GM21529 (cell line): ENCODE results near the gene RAB15.

Experiments
- ATAC-seq: cut with Tn5 transposase; IDR thresholded peaks from one replicate; pipeline ENCODE4 v1.9.1; 2021; ENCODE audit not compliant: unreplicated experiment

RAB15 gene

DNA sequence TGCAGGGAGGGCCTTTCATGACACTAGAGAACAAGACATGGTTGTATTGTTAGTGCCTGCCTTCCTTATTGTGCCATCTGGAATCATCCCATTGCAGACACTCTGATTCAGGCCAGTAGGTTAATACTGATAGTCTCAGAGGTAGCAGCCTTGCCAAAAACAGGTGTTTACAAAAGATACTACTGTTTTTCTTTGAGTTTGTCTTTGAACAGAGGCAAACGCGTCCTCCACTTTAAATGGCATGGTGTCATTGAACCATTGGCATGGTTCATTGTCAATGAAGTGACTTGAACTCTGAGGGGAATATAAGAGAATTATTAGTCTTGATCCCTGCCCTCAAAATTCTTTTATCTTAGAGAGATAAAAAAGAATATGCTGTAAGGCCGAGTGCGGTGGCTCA, 18.8 kb upstream of the RAB15 start:
- no peak for ATAC-seq

DNA sequence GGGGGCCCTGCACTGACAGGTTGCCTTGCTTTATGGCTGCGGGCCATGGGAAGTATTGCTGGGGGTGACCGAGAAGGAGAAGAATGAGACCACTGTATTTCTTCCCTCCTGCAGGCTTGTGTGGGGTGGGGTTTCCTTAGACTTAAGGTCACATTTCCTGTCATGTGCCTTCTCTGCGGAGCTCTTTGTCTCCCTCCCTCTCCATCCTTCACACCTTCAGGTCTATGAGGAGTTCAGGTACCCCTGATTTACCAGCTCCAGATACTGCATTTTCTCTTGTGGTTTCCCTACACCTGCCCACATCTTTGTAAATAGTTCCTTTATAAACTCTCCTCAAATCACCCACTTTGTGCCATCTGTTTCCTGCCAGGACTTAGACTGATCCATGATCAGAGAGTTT, 18.2 kb upstream of the RAB15 start:
- ATAC-seq: no peak

DNA sequence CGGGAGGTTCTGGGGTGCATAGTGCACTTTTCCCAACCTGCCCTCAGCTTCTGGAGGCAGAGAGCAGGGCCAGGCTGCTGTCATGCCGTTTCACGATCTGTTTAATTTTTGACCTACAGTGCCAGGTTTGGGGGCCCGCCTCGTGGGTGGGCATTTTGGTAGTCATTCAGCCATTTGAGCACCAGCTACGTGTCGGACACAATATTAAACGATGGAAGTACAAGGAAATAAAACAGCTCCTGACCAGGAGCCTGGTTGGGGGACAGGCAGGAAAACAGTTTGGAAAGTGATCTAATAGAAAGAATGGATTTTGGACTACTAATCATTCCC, 15.3 kb upstream of the RAB15 start:
- ATAC-seq: no peak

DNA sequence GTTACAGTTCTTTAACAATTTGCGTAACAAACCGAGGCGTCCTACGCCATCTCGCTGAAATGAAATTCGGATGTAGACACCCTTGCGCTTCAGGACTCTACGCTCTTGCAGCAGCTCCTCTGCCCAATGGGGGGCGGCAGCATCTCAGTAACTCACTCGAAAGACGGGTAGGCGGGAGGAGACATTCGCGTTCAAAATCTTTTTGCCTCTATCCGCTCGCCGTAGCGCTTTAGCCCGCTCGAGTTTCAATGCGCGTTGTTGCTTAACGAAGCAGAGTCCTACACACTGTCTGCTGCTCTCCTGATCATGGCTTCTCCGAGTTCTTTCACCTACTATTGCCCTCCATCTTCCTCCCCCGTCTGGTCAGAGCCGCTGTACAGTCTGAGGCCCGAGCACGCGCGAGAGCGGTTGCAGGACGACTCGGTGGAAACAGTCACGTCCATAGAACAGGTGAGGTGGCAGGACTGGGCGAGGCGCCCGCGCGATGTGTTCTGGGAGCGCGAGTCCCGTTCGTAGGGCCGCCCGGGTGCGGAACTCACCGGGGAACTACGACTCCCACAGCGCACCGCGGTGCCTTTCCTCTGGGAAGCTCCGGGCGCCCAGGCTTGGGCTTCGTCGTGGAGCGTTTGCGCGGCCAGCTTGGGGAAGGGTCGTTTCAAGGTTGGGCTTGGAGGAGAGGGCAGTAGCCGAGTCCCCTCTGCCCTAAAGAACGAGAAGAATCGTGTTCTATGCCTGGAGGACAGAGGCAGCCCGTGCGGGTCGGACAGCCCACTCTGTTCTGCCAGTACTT, 14.7 kb upstream of the RAB15 start, which contains the start of gene FNTB:
TSS of gene FNTB (plus strand) at position 248 of the 790 bp plus-strand sequence. CDS start at position 307, 59 bp downstream.
- peak; percentile 92 for ATAC-seq

DNA sequence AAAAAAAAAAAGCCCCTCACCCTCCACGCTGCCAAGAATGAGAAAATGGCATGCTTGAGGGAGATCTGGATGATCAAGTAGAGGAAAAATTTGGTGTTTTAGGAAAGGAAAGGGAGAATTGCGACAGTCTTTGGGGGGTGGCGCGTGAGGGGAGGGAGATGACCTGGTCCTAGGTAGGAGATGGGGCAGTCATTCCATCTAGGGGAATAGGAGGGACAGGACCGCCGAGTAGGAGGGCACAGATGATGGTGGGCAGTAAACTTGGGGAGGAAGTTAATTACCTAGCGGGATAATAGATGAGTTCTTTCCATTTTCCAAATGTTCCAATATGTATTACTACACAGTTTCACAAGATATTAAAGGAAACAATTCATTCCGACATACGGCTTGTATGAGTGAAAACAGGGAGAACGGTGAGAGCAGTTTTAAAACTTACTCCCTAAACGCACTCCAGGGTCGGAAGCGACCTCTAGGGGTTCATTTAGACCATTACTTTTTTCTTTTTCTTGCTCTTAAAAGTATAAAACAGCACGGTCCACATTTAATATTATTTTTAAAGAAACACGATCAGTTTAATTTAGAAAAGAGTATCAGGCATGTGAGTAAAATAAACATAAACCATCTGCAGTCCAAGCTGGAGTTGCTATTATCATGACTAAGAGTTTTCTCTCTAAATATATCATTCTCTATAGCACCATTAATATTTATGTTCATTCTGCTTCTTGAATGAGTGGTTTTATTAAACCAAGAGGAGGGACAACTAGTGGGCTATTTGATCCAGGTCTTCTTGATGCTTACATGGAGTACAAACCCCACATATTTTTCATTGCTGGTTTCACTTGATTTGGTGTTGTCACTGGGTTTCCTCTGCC, 11.5 kb upstream of the RAB15 start:
- no peak for ATAC-seq

DNA sequence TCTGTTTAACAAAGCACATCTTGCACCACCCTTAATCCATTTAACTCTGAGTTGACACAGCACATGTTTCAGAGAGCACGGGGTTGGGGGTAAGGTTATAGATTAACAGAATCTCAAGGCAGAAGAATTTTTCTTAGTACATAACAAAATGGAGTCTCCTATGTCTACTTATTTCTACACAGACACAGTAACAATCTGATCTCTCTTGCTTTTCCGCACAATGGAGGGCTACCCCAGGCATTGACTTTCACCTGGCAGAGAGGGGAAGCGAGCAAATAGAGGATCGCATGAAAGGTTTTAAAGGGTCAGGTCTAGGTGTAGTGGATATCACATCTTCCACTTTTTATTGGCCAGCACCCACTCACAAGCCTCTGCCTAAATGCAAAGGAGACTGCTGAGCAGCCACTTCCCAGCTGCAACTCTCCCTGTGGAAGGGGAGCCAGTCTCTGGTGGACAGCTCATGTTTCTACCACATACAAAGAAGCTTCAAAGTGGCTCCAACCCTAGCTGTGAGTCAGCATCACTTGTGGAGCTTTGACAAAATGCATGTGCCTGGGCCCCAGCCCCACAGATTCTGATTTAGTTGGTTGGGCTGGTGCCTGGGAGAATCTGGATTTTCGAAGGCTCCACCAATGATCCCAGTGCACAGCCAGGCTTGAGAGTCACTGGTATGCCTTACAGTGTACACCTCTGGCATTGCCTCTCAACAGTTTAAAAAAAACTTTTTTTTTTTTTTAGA, 7.4 kb upstream of the RAB15 start:
- no peak for ATAC-seq

DNA sequence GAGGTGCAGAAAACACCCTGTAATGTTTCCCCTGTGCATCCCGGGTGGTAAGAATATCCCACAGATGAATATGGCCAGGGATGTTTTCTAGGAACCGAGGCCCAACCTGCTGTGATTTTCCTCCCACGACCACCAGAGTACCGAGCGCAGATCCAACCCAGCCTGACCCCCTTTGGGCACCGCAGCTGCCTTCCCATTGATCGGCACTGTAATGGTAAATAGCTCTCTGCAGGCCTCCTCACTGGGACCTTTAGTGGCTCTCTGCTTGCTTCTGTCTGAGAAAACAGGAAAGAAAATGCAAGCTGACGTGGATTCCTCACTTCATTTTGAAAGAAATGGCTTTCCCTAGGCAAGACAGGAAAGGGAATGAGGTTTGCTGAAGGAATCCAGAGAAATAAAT, 2.4 kb upstream of the RAB15 start:
- ATAC-seq: no peak

DNA sequence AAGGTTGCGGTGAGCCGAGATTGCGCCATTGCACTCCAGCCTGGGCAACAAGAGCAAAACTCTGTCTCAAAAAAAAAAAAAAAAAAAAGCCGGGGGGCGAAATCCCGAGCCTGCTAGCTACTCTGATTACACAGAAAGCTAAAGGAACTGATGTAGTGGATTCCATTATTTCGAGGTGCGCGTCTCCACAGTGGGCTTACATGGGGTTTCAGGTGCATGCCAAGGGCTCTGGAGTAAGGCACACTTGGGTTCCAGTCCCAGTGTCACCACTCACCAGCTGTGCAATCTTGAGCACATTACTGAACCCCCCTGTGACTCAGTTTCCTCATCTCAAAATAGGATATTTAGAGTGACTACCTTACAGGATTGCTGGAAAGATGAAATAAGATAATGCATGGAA, 1.7 kb upstream of the RAB15 start:
- no peak for ATAC-seq

DNA sequence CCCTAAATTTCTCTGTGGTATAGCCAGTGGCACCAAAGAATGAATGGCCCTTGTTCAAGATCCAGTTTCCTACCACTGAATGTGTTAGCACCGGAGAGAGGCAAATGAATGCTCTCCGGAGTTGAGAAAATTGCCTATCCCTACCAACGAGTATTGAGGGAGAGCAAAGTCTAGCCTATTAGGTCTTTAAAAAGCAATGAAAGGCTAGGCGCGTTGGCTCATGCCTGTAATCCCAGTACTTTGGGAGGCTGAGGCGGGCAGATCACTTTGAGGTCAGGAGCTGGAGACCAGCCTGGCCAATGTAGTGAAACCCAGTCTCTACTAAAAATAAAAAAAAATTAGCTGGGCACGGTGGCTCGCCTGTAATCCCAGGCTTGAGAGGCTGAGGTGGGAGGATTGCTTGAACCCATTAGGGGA, 898 bp upstream of the RAB15 start:
- no peak for ATAC-seq

DNA sequence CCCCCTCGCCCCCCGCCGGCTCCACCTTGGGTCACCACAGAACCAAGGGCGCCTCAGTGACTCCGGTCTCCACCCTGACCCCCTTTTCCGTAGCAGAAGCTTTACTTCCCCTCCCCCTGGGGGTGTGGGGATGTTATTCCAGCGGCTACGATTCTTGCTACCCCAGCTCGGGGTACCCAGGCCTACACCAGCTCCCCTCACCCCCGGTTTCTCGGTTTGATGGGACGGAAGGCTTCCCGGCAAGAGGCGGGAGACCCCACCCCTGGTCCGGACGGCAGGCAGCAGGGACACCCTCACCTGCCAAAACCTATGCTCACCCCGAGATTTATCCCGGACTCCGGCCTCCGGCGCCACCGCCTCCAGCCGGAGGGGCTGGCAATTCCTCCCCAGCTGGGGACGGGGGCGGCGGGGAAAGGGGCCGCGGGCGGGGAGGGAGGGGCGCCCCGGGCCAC, 619 bp downstream of the RAB15 start:
- no peak for ATAC-seq

DNA sequence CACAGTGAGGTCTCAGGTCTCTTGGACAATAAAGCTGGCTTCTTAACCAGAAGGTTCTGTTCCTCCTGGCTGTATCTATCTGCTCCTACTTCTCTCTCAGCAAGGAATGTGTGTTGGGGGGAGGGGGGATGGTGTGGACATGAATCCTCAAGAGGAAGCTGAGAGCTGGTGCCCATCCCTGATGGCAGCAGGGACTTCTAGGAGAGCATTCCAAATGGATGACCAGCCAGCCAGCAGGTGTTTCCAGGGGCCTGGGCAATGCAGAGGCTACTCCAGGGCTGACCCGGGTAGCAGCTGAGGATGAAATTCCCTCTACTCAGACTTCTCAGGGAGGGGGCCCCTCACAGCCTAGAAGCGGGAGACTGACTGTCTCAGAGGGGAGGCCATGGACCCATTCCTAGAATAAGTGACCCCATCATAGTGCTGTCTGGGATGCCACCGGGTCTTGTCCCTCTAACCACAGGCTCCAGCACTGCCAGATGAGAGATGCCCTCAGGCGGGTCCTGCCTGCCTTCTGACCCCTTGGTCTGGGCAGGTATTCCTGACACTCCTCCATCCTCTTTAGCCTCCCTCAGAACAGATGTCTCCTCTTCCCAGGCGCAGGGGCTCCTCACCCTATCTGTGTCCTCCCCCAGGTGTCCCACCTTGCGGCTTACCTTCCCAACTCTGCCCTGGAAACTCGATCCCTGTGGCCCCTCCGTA, 1.2 kb downstream of the RAB15 start:
- ATAC-seq: no peak

DNA sequence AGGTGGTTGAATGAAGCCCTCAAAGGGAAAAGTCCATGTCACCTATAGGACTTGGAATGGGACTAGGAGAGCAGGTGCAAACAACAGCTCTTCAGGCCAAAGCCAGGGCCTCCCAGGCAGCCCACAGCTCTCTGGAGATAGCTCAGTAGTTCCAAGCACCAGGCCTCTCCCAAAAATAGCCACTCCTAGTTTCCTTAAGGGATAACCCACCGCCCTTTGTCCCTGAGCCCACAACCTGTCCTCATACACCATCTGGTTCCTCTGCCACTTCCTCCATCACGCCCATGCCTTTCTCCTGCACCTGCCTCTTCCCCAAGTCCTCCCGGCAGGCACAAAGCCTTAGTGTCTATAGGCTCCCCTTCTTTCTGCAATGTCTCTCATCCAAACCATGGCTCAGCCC, 2.1 kb downstream of the RAB15 start:
- no peak for ATAC-seq

DNA sequence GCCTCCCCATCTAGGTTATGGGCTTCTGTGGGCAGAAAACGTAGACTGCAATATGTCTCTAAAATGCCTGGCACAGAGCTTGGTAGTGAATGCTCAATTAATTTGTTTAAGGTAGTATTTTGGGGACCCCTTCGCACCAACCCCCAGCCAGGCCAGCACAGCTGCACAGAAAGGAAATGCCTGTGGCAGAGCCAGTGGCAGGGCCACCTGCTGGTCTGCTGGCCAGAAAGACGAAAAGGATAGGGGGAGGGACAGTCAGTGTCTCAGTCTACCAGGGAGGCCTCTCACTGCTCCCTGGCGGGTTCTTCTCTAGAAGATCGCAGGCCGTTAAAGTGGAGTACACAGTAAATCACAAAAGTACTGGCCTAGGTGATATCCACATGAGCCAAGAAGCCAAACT, 3.5 kb downstream of the RAB15 start:
- ATAC-seq: no peak

DNA sequence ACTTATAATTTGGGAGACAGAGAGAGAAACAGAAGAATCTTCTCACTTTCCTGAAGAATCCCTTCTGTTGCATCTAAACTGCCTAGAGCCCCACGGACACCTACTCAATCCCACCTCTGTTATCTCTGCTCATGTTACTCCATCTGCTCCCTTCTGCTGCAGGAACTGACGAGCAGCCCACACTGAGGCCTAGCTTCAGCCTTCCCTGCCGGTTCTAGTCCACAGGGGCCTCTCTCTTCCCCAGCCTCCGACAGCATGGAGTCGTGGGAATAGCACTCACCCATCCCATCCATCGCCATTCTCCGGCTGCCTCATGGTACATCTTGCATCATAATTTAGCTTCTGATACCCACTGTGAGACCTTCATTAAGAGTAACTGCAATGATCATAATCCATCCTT, 4.0 kb downstream of the RAB15 start:
- ATAC-seq: no peak

DNA sequence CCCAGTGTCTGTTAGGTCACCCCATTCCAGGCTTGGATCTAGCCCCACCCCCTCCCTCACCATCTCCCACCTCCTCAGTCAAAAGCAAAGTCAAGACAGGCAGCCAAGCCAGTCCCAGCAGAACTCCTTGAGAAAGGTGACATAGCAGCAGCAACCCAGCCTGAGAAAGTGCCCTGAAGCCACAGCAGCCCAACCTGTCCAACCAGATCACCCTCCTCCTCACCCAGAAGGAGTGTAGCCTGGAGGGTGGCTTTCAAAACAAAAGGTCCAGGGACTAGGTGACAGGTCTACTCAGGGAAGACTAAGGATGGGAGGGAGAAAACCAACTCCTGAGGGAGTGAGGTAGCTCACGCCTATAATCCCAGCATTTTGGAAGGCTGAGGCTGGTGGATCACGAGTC, 5.2 kb downstream of the RAB15 start:
- no peak for ATAC-seq

DNA sequence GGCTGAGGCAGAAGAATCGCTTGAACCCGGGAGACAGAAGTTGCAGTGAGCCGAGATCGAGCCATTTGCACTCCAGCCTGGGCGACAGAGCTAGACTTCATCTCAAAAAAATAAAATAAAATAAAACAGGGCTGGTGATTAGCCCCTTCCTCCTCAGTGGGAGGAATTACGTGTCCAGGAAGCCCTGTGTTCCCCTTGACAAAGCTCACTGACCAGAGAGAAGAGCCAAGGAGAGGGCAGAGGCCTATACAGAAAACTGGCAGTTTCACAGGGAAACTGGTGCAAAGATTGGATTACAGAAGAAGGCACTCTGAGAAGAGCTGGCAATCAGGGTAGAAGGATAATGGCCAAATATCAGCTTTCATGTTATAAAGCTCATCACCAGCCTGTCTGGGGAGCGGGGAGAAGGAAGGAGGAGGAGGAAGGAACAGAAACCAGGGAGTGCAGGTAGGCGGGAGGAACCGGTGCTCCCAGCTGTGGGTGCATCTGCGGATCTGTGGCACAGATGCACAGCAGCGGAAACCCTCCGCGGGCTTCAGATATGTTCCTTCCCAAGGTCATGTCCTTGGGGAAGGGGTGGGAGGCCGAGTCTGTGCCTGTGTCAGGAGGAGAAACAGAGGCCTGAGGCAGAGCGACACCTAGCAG, 6.7 kb downstream of the RAB15 start:
- ATAC-seq: no peak

DNA sequence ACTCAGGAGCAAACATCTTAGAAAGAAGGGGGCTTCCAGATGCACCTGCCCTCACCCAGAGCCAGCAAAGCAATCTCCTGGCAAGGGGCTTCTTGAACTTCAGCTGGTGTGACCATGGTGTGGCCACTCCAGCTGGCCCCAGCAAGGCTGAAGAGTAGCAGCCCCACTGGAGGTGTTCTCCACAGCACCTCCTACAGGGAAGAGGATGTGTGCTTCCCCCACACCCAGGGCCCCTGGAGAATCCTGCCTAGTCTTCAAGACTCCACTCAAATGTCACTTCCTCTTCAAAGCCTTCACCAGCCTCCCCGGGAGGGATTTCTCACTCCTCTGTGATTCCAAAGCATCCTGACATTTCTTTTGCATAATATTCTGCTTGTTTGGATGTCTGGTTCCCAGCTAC, 8.5 kb downstream of the RAB15 start:
- no peak for ATAC-seq

DNA sequence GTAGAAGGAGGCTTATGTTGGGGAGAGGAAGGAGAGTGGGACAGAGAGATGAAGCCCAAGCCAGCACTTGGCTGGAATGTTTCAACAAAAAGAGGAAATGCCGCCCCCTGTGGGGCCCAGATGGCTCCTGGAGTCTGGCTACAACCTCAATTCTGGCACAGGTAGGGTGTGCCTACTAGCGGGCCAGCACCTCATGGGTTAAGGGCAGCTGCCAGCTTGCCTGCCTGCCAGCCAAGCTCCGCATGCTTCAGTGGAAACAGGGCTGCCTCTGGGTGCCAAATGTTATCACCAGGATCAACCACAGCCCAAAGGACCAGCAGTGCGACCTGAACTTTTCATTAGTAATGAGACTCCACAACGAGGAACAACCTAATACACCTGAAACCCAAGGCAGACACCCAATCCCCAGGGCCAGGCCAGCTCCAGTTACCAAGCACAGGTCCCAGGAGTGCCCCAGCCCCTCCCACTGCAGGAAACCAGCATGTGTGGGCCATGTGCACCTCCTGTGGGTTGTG, 11.3 kb downstream of the RAB15 start:
- no peak for ATAC-seq

DNA sequence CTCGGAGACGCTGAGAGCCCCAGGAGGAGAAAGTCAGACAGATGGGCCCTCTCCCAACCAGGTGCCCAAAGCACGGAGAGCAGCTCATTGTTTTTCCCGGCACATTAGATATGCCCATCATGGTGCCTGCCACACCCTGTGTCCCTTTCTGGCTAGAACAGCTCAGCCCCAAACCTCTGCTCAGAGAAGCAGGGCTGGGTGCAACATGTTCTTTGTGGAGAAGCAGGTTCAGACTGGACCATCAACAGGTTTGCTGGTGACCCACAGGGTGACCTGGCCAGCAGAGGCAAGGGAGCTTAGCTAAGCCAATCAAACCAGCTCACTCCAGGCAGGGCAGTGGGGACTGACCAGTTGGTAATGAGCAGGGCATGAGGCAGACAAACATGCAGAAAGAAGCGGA, 13.4 kb downstream of the RAB15 start:
- no peak for ATAC-seq

DNA sequence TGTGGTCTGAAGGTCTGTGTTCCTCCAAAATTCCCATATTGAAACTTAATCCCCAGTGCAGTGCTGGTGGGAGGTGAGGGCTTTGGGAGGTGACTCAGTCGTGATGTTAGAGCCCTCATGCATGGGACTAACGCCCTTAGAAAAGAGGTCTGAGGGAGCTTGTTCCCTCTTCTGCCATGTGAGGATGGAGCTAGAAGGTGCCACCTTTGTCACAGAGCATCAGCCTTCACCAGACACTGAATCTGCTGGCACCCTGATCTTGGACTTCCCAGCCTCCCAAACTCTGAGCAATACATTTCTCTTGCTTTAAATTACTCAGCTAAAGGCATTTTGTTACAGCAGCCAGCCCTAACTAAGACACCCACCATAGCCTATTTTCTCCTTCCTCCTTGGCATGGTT, 13.9 kb downstream of the RAB15 start:
- ATAC-seq: no peak
